PC-9 (cell line): ENCODE data around the gene AGXT. TPM values are rescaled to one million over a fixed set of nuclear protein-coding genes. Genes with fewer than 3 reads are reported as not detected.

ENCODE experiments used
- BruUV-seq: library from RNA; stranded (reverse); fragments of 400-500 nt; replicated peaks from 2 replicates; lab custom pipeline; 2021; lab: Mats Ljungman, UMichigan
- CTCF ChIA-PET: fragments of 300-600 bp; sonication (Branson Sonifier 250); formaldehyde crosslinking; loops from one replicate; lab custom pipeline; 2022; ENCODE audit warnings: antibody characterized with exemption; lab: Charles Lee
- POLR2A ChIA-PET: fragments of 300-600 bp; sonication (Branson Sonifier 250); formaldehyde crosslinking; loops from one replicate; lab custom pipeline; 2022; ENCODE audit warnings: antibody characterized with exemption; ENCODE audit not compliant: unreplicated experiment; lab: Charles Lee
- DNase-seq, 2 experiments: peaks; one replicate each; pipeline versions ENCODE4 v3.0.0 to v3.0.0-alpha.2; 2015 to 2022; ENCODE audit warnings: mixed read lengths in 1 of 2
- H2AFZ ChIP-seq: fragments of 200-600 bp; sonication (generic); 2 replicates; pipeline ENCODE4 v1.8.1; 2017; ENCODE audit warnings: antibody characterized with exemption
- H3F3A ChIP-seq: fragments of 200-600 bp; sonication (generic); 2 replicates; pipeline ENCODE4 v1.8.1; 2017; ENCODE audit warnings: antibody characterized with exemption, mild to moderate bottlenecking, low read depth; ENCODE audit not compliant: insufficient read depth
- H3K27ac ChIP-seq: fragments of 200-600 bp; sonication (generic); 2 replicates; pipeline ENCODE4 v1.6.1; 2016; ENCODE audit warnings: mixed run types
- H3K27me3 ChIP-seq: fragments of 200-600 bp; sonication (generic); 2 replicates; pipeline ENCODE4 v1.6.1; 2016; ENCODE audit warnings: low read depth, mixed run types; ENCODE audit not compliant: insufficient read depth
- H3K36me3 ChIP-seq: fragments of 200-600 bp; sonication (generic); 2 replicates; pipeline ENCODE4 v1.6.1; 2016; ENCODE audit warnings: low read depth, mixed run types
- H3K4me1 ChIP-seq: fragments of 200-600 bp; sonication (generic); replicated peaks from 2 replicates; pipeline ENCODE4 v1.6.1; 2016; ENCODE audit warnings: mixed run types; ENCODE audit not compliant: insufficient read depth
- H3K4me2 ChIP-seq: fragments of 200-600 bp; sonication (generic); 2 replicates; pipeline ENCODE4 v1.6.1; 2017; ENCODE audit warnings: mixed run types
- H3K4me3 ChIP-seq: fragments of 200-600 bp; sonication (generic); 2 replicates; pipeline ENCODE4 v1.6.1; 2016; ENCODE audit warnings: mixed run types
- H3K79me2 ChIP-seq: fragments of 200-600 bp; sonication (generic); 2 replicates; pipeline ENCODE4 v1.6.1; 2017; ENCODE audit warnings: low read depth, mixed run types
- H3K9me2 ChIP-seq: fragments of 200-600 bp; sonication (generic); 2 replicates; pipeline ENCODE4 v1.8.1; 2017; ENCODE audit warnings: mild to moderate bottlenecking; ENCODE audit not compliant: insufficient read depth
- H3K9me3 ChIP-seq: fragments of 200-600 bp; sonication (generic); 2 replicates; pipeline ENCODE4 v1.8.1; 2016; ENCODE audit warnings: low read depth; ENCODE audit not compliant: insufficient read depth
- H4K20me1 ChIP-seq: fragments of 200-600 bp; sonication (generic); 2 replicates; pipeline ENCODE4 v1.8.1; 2017; ENCODE audit not compliant: insufficient read depth
- CTCF ChIP-seq: fragments of 200-600 bp; sonication (generic); conservative IDR thresholded peaks from 2 replicates; pipeline ENCODE4 v1.6.1; 2017; ENCODE audit warnings: mixed run types, antibody characterized with exemption, mild to moderate bottlenecking, moderate library complexity
- EZH2 ChIP-seq: fragments of 200-600 bp; sonication (generic); IDR thresholded peaks from 2 replicates; pipeline ENCODE4 v1.8.0; 2017; ENCODE audit warnings: antibody characterized with exemption, low read depth
- intact Hi-C: fragments of 100-400 bp; cut with micrococcal nuclease; formaldehyde crosslinking; loops from one replicate; pipeline ENCODE4 v1.10.0; 2022; ENCODE audit not compliant: unreplicated experiment
- total RNA-seq: library from RNA; stranded (reverse); gene quantifications from 2 replicates; pipeline ENCODE4 v1.2.3, GENCODE V29; 2021

The AGXT gene
- total RNA-seq, 1 experiment from 2014 or later: not detected

- H3K9me2 ChIP-seq: no peaks in the 10 kb centered on the region
- POLR2A ChIA-PET: no interaction called here
- no peak overlapping the region for H3K27ac ChIP-seq
- H3K9me3 ChIP-seq: no peaks in the 10 kb centered on the region
- peaks cover 4% of the 10 kb centered on the region; the same call in 1 of the 2 replicates for H3K36me3 ChIP-seq
- peaks cover 8% of the 10 kb centered on the region for H3K79me2 ChIP-seq
- no peak overlapping the region for H3K4me2 ChIP-seq
- H3K27me3 ChIP-seq: no peaks in the 10 kb centered on the region
- DNase-seq: no peak
- no peak overlapping the region for H2AFZ ChIP-seq
- no peak overlapping the region for H3K4me3 ChIP-seq
- no TSS peak for BruUV-seq
- TF ChIP-seq CTCF: no peak
- TF ChIP-seq EZH2: no peak
- 0 out of 2 replicates have a peak, but pooled peaks cover 4% of the 10 kb centered on the region for H3F3A ChIP-seq
- intact Hi-C loops: no loop called here
- H4K20me1 ChIP-seq: no peaks in the 10 kb centered on the region
- CTCF ChIA-PET: no interaction called here
- peaks cover 33% of the 10 kb centered on the region for H3K4me1 ChIP-seq
Measured at GRCh38 chr2:240887631-240888030, 19.0 kb downstream of the AGXT start.

- Histone ChIP-seq H4K20me1 (no peaks in the 10 kb centered on the region), H3K9me3 (no peaks in the 10 kb centered on the region), H3K27ac (no peak overlapping the region), H3K27me3 (no peaks in the 10 kb centered on the region), H3K4me1 (peaks cover 40% of the 10 kb centered on the region), H3K4me2 (no peak overlapping the region), H3K36me3 (peaks cover 4% of the 10 kb centered on the region; the same call in 1 of the 2 replicates), H2AFZ (no peak overlapping the region), H3K79me2 (peaks cover 14% of the 10 kb centered on the region), H3F3A (no peaks in the 10 kb centered on the region), H3K4me3 (no peak overlapping the region), H3K9me2 (no peaks in the 10 kb centered on the region)
- no peak for DNase-seq
- ChIA-PET CTCF (no interaction called here), POLR2A (no interaction called here)
- TF ChIP-seq EZH2: no peak
- TF ChIP-seq CTCF: no peak
- intact Hi-C loops: no loop called here
- no TSS peak for BruUV-seq
Measured at GRCh38 chr2:240888130-240888889, 19.7 kb downstream of the AGXT start.

GRCh38 chr2:240888890-240889573 is 20.4 kb downstream of the AGXT start:
- intact Hi-C loops: no loop called here
- Histone ChIP-seq H3K27me3 (no peaks in the 10 kb centered on the region), H3K4me3 (no peak overlapping the region), H3K79me2 (peaks cover 17% of the 10 kb centered on the region), H3K9me3 (no peaks in the 10 kb centered on the region), H2AFZ (no peak overlapping the region), H3K4me2 (no peak overlapping the region), H3K4me1 (peaks cover 45% of the 10 kb centered on the region), H3K36me3 (peaks cover 4% of the 10 kb centered on the region; the same call in 1 of the 2 replicates), H3K9me2 (no peaks in the 10 kb centered on the region), H4K20me1 (no peaks in the 10 kb centered on the region), H3F3A (0 out of 2 replicates have a peak, but pooled peaks cover 4% of the 10 kb centered on the region), H3K27ac (no peak overlapping the region)
- ChIA-PET CTCF (no interaction called here), POLR2A (no interaction called here)
- DNase-seq: no peak
- TF ChIP-seq CTCF: no peak
- TF ChIP-seq EZH2: no peak
- no TSS peak for BruUV-seq
